Testis (tissue), 3 donors: ENCODE results near the gene C1orf74. TPM values are rescaled to one million over a fixed set of nuclear protein-coding genes. Genes with fewer than 3 reads are reported as not detected.

ENCODE experiments used
- DNase-seq: peaks from one replicate; pipeline ENCODE4 v3.0.0-alpha.2; 2019
- H3K27ac ChIP-seq, 2 donors: fragments of 200-600 bp; sonication (generic); one replicate each; pipeline ENCODE4 v1.5.1; 2019
- H3K27me3 ChIP-seq: fragments of 200-600 bp; sonication (generic); one replicate; pipeline ENCODE4 v1.5.1; 2019
- H3K36me3 ChIP-seq: fragments of 200-600 bp; sonication (generic); one replicate; pipeline ENCODE4 v1.5.1; 2017; ENCODE audit warnings: low read depth; ENCODE audit errors: missing control alignments
- H3K4me1 ChIP-seq: fragments of 200-600 bp; sonication (generic); one replicate; pipeline ENCODE4 v1.5.1; 2019
- H3K4me3 ChIP-seq, 2 donors: fragments of 200-600 bp; sonication (generic); one replicate each; pipeline ENCODE4 v1.5.1; 2017 to 2019
- H3K9me3 ChIP-seq: fragments of 200-600 bp; sonication (generic); one replicate; pipeline ENCODE4 v1.5.1; 2017
- CTCF ChIP-seq, 3 experiments: fragments of 450-650 bp in 2 of 3; fragments of 200-600 bp in 1 of 3; sonication (generic) in 1 of 3; IDR thresholded peaks; one replicate each; pipeline ENCODE4 v1.5.1; 2016 to 2019; ENCODE audit warnings: antibody characterized with exemption in 3 of 3, mild to moderate bottlenecking in 2 of 3, moderate library complexity in 1 of 3
- POLR2A ChIP-seq: fragments of 450-650 bp; IDR thresholded peaks from one replicate; pipeline ENCODE4 v1.6.1; 2017; ENCODE audit warnings: antibody characterized with exemption, mild to moderate bottlenecking, moderate library complexity
- WGBS, 2 donors: methylation state at CpG; one replicate each; pipeline ENCODE4 v1.1.5; 2018; 5-methylcytosine and 5-hydroxymethylcytosine counted together
- intact Hi-C: fragments of 100-400 bp; cut with DNase I; formaldehyde crosslinking; loops from one replicate; pipeline ENCODE4 v1.15.1; 2023; ENCODE audit warnings: low total_unique reads
- polyA plus RNA-seq: library from polyadenylated mRNA; stranded (reverse); fragments of 350-450 nt; fragmentation: Illumina TruSeq; extraction: RNeasy Lipid Tissue Mini Kit (QIAGEN cat#74804); gene quantifications from one replicate; pipeline ENCODE4 v1.2.3, GENCODE V29; 2014; ENCODE audit warnings: low read depth, low replicate concordance; ENCODE audit not compliant: insufficient read depth
- total RNA-seq, 2 donors: library from RNA; depleted of rRNA; stranded (reverse); fragments of >200 nt; gene quantifications; one replicate each; pipeline ENCODE4 v1.2.3, GENCODE V29; 2016

Gene C1orf74
- total and polyA plus RNA-seq, 3 donors from 2014 or later = 2.6 to 5.2 (median 5.0) TPM

DNA sequence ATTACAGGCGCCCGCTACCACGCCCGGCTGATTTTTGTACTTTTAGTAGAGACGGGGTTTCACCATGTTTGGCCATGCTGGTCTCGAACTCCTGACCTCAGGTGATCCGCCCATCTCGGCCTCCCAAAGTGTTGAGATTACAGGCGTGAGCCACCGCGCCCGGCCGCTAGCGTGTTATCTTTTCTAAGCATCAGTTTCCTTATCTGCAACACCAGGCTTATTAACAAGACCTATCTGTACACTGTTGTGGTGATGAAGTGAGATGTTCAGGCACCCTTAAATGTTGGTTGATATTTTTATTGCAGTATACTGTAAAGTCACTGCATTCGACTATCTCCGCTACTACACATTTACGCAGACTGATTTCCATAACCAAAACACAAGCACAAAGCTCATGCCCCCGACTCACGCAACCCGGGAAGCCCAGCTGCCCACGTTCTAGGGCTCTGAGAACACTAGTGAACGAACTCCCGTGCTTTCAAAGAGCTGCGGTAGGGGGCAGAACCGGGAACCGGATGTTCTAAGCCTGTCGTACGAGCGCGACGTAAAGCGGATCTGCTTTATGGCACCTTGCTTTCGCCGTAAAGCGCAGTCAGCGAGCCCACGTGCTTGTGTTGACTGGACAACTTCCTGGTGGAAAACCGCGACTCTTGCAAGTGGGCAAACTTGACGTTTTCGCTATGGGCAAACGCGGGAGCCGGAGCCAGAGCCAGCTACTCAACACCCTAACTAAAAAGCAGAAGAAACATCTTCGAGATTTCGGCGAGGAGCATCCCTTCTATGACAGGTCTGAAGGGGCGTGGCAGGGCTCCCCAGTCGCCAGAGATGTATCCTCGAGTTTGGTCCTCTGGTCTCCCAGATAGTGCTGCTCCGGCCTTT, 43.3 kb upstream of the C1orf74 start, which contains the start of gene UTP25:
Gene UTP25, plus strand, starts transcription at position 589 of the 879 bp plus-strand sequence. Its CDS starts 92 bp downstream, at position 681.
- H3K27me3 ChIP-seq = no peaks in the 10 kb centered on the region
- peak; percentile 97 for DNase-seq
- WGBS, 2 donors = 15 to 18% methylated on average over 51 of the region's 51 CpGs
- peak within 1 kb of the TSS; percentile 72 to 84 for H3K4me3 ChIP-seq
- no peaks in the 10 kb centered on the region for H3K36me3 ChIP-seq
- intact Hi-C loops = no loop called here
- TF ChIP-seq POLR2A = no peak
- peak; percentile 60 to 90 (median 87) for TF ChIP-seq CTCF (IDR thresholded peaks at IDR 0.05)
- H3K9me3 ChIP-seq = no peaks in the 10 kb centered on the region
- no peaks in the 10 kb centered on the region for H3K4me1 ChIP-seq
- peak within 1 kb of the TSS in 1 of 2 donors; percentile 59 for H3K27ac ChIP-seq

- H3K36me3 ChIP-seq = no peaks in the 10 kb centered on the region
- WGBS, 2 donors = 79% methylated on average over 11 of the region's 11 CpGs
- no peak overlapping the region for H3K4me3 ChIP-seq
- H3K9me3 ChIP-seq = no peaks in the 10 kb centered on the region
- intact Hi-C loops = no loop called here
- no peaks in the 10 kb centered on the region for H3K4me1 ChIP-seq
- TF ChIP-seq CTCF (IDR thresholded peaks at IDR 0.05) = no peak
- TF ChIP-seq POLR2A = no peak
- no peak for DNase-seq
- no peak overlapping the region for H3K27ac ChIP-seq
- no peaks in the 10 kb centered on the region for H3K27me3 ChIP-seq
Observed at GRCh38 chr1:209825591-209826434, 41.5 kb upstream of the C1orf74 start.

- Histone ChIP-seq H3K36me3 (no peaks in the 10 kb centered on the region), H3K9me3 (no peaks in the 10 kb centered on the region), H3K4me1 (no peaks in the 10 kb centered on the region), H3K27ac (no peak overlapping the region), H3K27me3 (no peaks in the 10 kb centered on the region), H3K4me3 (no peak overlapping the region)
- WGBS, 2 donors = 39 to 47% methylated on average over 12 of the region's 12 CpGs
- TF ChIP-seq CTCF (IDR thresholded peaks at IDR 0.05) (peak; percentile 29 to 74 (median 72)), POLR2A (no peak)
- no peak for DNase-seq
- intact Hi-C loops = no loop called here
Observed at GRCh38 chr1:209823143-209824041, 39.0 kb upstream of the C1orf74 start.

DNA sequence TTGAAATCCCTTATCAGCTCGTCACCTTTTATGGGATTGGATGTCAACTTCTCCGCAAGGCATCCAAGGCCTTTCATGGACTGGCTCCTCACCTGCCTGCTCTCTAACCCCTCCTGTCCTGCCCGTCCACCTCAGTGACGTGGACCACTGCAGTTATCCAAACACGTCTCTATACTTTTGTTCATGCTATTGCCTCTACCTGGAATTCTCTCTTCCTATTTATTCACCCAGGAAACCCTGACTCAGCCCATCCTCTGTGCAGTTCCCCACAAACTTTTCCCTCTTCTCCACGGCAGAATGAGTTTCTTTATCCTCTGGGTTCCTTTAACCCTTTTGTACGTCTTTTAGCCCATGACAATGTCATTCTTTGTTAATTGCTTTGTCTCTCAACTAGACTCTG, 38.3 kb upstream of the C1orf74 start:
- Histone ChIP-seq H3K27ac (no peak overlapping the region), H3K27me3 (no peaks in the 10 kb centered on the region), H3K4me3 (no peak overlapping the region), H3K36me3 (no peaks in the 10 kb centered on the region), H3K9me3 (no peaks in the 10 kb centered on the region), H3K4me1 (no peaks in the 10 kb centered on the region)
- WGBS, 2 donors = 61 to 63% methylated on average over 7 of the region's 7 CpGs
- TF ChIP-seq POLR2A = no peak
- TF ChIP-seq CTCF (IDR thresholded peaks at IDR 0.05) = no peak
- no peak for DNase-seq
- intact Hi-C loops = no loop called here
